ENCODE measurements around the gene MRPS27. TPM values are rescaled to one million over a fixed set of nuclear protein-coding genes. Genes with fewer than 3 reads are reported as not detected.

MRPS27 gene
- total and polyA plus RNA-seq, 2 of the 13 experiments (the other 11 are each of a cell fraction or from before 2014, with no cell fraction given) = 71.8 to 115 TPM

DNA sequence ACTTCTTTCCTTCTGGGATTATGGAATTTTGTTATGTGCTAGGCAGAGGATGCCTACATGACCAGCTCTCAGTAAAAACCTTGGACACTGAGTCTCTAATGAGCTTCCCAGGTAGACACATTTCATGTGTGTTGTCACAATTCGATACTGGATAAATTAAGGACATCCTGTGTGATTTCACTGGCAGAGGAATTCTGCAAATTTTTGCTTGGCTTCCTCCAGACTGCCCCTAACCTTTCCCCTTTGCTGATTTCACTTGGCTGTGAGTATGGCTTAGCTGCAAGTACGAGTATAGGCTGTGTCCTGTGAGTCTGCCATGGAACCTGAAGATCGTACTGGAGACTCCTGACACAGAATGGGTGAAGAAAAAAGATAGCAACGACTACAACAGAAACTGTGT, 47.6 kb downstream of the MRPS27 start:
- peaks cover 16% of the 10 kb centered on the region for H3K4me1 ChIP-seq (ENCODE audit: insufficient read depth, low read length)
- H3K27ac ChIP-seq (ENCODE audit: extremely low read length, insufficient read depth, low read length) = no peak overlapping the region
- no peak for FAIRE-seq
- H4K20me1 ChIP-seq (ENCODE audit: insufficient read depth, low read length) = no peaks in the 10 kb centered on the region; the same call in 1 of the 2 replicates
- TF ChIP-seq ZNF607 (CRISPR knock-in tag; IDR thresholded peaks at IDR 0.05; ENCODE audit: borderline replicate concordance) (no peak), ZNF367 (CRISPR knock-in tag; IDR thresholded peaks at IDR 0.05; ENCODE audit: borderline replicate concordance) (no peak), KDM1A (CRISPR knock-in tag; IDR thresholded peaks at IDR 0.05) (no peak), ZFP37 (CRISPR knock-in tag; IDR thresholded peaks at IDR 0.05; ENCODE audit: borderline replicate concordance) (no peak), RCOR2 (CRISPR knock-in tag; IDR thresholded peaks at IDR 0.05) (no peak), PHB2 (IDR thresholded peaks at IDR 0.05; ENCODE audit: partially characterized antibody) (no peak)
- TF ChIP-seq, protein P1, sequence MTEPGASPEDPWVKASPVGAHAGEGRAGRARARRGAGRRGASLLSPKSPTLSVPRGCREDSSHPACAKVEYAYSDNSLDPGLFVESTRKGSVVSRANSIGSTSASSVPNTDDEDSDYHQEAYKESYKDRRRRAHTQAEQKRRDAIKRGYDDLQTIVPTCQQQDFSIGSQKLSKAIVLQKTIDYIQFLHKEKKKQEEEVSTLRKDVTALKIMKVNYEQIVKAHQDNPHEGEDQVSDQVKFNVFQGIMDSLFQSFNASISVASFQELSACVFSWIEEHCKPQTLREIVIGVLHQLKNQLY (CRISPR knock-in tag; IDR thresholded peaks at IDR 0.05) = no peak
- TF ChIP-seq, protein P2, sequence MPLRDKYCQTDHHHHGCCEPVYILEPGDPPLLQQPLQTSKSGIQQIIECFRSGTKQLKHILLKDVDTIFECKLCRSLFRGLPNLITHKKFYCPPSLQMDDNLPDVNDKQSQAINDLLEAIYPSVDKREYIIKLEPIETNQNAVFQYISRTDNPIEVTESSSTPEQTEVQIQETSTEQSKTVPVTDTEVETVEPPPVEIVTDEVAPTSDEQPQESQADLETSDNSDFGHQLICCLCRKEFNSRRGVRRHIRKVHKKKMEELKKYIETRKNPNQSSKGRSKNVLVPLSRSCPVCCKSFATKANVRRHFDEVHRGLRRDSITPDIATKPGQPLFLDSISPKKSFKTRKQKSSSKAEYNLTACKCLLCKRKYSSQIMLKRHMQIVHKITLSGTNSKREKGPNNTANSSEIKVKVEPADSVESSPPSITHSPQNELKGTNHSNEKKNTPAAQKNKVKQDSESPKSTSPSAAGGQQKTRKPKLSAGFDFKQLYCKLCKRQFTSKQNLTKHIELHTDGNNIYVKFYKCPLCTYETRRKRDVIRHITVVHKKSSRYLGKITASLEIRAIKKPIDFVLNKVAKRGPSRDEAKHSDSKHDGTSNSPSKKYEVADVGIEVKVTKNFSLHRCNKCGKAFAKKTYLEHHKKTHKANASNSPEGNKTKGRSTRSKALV (CRISPR knock-in tag; IDR thresholded peaks at IDR 0.05) = no peak
- TF ChIP-seq, protein P3, sequence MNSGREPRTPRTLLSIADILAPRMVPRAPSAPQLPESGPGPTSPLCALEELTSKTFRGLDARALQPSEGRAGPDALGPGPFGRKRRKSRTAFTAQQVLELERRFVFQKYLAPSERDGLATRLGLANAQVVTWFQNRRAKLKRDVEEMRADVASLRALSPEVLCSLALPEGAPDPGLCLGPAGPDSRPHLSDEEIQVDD (CRISPR knock-in tag; IDR thresholded peaks at IDR 0.05; ENCODE audit: borderline replicate concordance) = no peak
- H2AFZ ChIP-seq (ENCODE audit: low read length) = no peak overlapping the region
- in situ Hi-C loops (cut with HindIII; ENCODE audit: extremely low pct_ligation_motif_present, low pct_unique_long_range_greater_than_20kb) (no loop called here), intact Hi-C loops (cut with micrococcal nuclease; ENCODE audit: unreplicated experiment) (no loop called here)
- no peak overlapping the region for H3K9ac ChIP-seq (ENCODE audit: insufficient read depth, low read depth, low read length)
- CTCF ChIA-PET (ENCODE audit: low intra/inter-chr PET ratio, low total read pairs) = no interaction called here
- H3K79me2 ChIP-seq (ENCODE audit: insufficient read depth, low read length) = peaks cover 18% of the 10 kb centered on the region
- no peak overlapping the region for H3K4me2 ChIP-seq (ENCODE audit: low read depth, low read length)
- H3K27me3 ChIP-seq (ENCODE audit: control insufficient read depth in 1 of 2, insufficient read depth in 2 of 2, low read length in 2 of 2) = no peaks in the 10 kb centered on the region
- POLR2A ChIA-PET = interaction anchor here (1.5 kb wide), 1 partner anchor 36 kb away, joined by 5 read pairs; no protein-coding TSS in a partner anchor
- H3K36me3 ChIP-seq (replicated peaks in 1 of 2; ENCODE audit: control insufficient read depth in 1 of 2, insufficient read depth in 2 of 2, low read length in 2 of 2) = peaks cover 0 to 20% of the 10 kb centered on the region in 2 experiments; a peak in 2 of 5 replicates
- no peaks in the 10 kb centered on the region for H3K9me3 ChIP-seq (ENCODE audit: low read length)
- no peak overlapping the region for H3K4me3 ChIP-seq (replicated peaks in 1 of 3; ENCODE audit: insufficient read depth in 1 of 3, low read depth in 2 of 3, low read length in 3 of 3)
- DNase-seq (ENCODE audit: low spot score) = no peak
- ATAC-seq = no peak
- WGBS (ENCODE audit: low lambda C conversion rate) = 93% methylated on average over 4 of the region's 4 CpGs
- no TSS peak for BruUV-seq (replicated peaks)

Data from HepG2 (cell line).